ENCODE measurements around the gene RALGAPB. TPM values are rescaled to one million over a fixed set of nuclear protein-coding genes. Genes with fewer than 3 reads are reported as not detected.

The RALGAPB gene
- total RNA-seq, 2 donors from 2014 or later = 24.8 to 30.1 TPM

- Mint-ChIP-seq H3K36me3 (ENCODE audit: low read depth) (no peaks in the 10 kb centered on the region), H3K27me3 (peaks cover 5% of the 10 kb centered on the region), H3K4me3 (no peak overlapping the region), H3K27ac (no peak overlapping the region), H3K9me3 (peaks cover 4% of the 10 kb centered on the region), H3K4me1 (peaks cover 5% of the 10 kb centered on the region)
- no peak for ATAC-seq (replicated peaks)
These were observed 154.4 kb downstream of the RALGAPB start for GRCh38 chr20:38626921-38627659.

Other genes with a start within 250 kb of the RALGAPB start
- gene KIAA1755, start 212.1 kb upstream of the RALGAPB start, total RNA-seq = not detected
- not detected for gene BPI, start 168.7 kb upstream of the RALGAPB start, total RNA-seq
- gene LBP, start 126.4 kb upstream of the RALGAPB start, total RNA-seq = not detected
- gene SNHG17, start 37.5 kb upstream of the RALGAPB start, total RNA-seq = 100 to 1,000 TPM in 1 of 2 donors, 10 to 100 TPM in 1; 60.5 to 142 TPM
- gene ADIG, start 108.4 kb downstream of the RALGAPB start, total RNA-seq = not detected
- gene ARHGAP40, start 129.0 kb downstream of the RALGAPB start, total RNA-seq = not detected